NCI-H1694 treated with DMSO at 0.1 percent for 48 hours (cell line): ENCODE data around the gene NIT1.

ENCODE experiments used
- DNase-seq: peaks from one replicate; lab custom pipeline; 2025; lab: John Stamatoyannopoulos, UW

NIT1 gene

DNA sequence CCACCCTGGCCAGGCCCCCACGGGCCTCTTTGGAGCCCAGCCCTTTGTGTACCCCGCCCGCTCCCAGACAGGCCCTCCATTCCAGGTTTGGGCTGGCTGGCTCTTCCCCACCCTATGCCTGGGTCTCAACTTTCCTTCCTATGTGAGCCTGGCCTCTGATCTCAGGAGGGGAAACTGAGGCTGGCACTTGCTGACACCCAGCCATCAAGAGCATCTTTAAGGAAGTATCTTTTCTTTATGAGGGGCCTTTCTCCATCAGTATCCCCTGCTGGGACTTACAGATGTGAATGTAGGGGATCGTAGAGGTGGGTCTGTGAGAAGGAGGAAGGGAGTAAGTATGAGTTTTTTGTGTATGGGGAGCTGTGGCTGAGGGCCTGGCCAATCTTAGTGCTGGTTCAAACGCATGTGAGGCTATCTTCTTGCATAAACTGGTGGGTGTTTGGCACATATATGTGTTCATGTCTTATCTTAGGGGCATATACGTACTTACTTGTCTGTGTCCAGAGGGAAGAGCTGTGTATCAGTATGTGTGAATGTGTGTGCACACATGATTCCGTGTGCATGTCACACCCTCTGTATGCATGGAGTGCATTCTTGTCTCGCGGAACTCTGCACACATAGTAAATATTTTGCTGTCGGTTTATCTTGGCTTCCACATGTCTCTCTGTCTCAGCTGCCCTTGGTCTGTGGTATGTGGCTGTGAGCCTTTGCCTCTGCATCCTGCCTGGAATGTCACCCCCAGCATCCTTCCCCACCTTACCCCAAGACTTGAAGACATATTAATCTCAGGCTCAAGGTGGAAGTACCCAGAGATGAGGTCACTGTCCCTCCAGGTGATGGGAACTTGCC is 33.9 kb upstream of the NIT1 start:
- DNase-seq, result no peak

- DNase-seq, result no peak
These were observed 33.3 kb upstream of the NIT1 start for GRCh38 chr1:161084597-161084988.

DNA sequence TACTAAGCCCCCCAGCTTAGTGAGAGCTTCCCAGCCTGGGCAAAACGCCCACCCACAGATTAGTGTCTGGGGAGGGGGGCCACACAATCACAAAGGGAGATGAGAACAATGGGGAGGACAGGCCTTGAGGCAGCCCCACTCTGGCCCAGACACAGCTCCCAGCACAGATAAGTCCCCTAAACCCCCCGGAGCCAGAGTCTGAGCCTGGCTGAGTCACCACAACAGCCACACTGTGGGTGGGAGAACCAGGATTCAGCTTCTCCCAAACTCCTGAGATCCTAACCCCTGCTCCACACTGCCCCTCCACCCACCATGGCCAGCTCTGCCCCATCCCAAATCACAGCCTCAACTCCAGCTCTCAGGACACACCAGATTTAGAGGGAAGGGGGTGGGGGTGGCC is 32.7 kb upstream of the NIT1 start:
- no peak for DNase-seq

DNA sequence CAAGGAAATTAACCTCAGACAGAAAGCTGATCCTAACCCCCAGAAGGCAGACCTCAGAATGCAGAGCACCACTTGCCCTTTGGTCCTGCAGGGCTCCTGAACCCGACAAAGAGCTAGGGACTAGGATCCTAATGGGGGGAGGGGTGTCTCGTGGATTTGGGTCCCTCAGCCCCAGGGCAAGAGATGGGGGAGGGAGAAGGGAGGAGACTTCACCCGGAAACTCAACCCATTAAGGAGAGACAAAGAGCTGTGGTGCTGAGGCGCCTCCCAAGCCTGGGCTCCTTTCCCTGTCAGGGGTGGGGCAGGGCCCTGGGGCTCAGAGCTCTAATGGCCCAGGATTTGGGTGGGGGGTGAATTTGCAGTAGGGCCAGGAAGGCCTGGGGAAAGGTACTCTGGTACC is 31.4 kb upstream of the NIT1 start:
- DNase-seq, result no peak

- no peak for DNase-seq
These were observed 29.3 kb upstream of the NIT1 start for GRCh38 chr1:161088587-161089110.

- DNase-seq, result no peak
These were observed 28.5 kb upstream of the NIT1 start, which contains the start of gene NECTIN4 for GRCh38 chr1:161089251-161089924. NECTIN4 (minus strand) TSS chr1:161089558; CDS start chr1:161089296, 262 bp downstream.

GRCh38 chr1:161089938-161090337 is 28.0 kb upstream of the NIT1 start:
- DNase-seq, result no peak

DNA sequence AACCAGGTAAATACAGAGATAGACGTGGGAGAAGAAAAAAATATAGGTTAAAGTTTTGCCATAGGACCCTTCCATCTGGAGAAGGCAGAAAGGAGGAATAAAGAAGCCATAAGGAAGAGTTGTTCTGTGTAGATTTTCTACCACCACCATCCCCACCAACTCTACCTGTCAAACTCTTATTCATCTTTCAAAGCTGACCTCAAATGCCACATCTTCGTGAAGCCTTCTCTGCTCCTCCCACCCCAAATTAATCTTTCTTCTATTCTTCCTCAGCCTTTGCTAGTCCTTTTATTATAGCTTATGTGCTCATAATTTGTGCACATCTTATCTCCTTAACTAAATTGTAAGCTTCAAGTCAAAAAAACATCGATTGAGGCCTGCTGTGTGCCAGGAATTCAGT is 27.3 kb upstream of the NIT1 start:
- DNase-seq, result no peak

DNA sequence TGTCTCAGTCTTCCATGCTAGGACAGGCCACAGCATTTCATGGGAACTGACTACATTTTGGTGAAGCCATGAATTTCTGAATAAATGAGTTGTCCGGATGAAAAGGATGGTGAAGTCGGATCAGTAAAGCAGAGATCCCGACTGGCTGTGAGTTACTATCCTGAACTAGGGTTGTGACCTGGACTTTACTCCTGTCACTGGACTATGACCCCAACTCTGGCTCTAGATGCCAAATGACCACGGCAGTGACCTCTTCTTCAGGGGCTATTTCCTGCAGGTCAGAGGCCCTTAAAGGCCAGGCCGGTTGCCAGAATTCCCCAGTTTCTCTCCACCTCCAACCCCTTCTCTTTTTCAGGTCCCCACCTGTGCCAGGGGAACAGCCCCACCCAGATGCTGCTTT is 26.8 kb upstream of the NIT1 start:
- no peak for DNase-seq

GRCh38 chr1:161091796-161092507 is 26.0 kb upstream of the NIT1 start:
- no peak for DNase-seq

DNA sequence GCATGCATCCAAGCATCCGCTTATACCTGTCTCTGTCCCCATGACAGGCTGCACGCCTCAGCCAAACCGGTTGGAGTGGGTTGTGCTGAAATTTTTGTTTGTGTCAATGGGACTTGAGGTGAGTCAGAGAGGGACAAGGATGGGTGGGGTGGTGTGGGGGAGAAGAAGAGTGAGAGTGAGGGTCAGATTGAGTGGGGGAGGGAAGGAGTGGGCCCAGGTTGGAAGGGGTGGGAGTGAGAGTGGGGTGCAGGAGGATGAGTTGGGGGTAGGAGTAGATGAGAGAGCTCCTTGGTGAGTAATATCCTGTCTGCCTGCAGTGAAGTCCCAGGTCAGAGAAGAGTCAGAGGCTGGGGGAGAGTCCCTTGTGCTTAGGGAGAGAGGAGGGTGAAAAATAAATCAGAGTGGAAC is 25.3 kb upstream of the NIT1 start:
- no peak for DNase-seq

DNA sequence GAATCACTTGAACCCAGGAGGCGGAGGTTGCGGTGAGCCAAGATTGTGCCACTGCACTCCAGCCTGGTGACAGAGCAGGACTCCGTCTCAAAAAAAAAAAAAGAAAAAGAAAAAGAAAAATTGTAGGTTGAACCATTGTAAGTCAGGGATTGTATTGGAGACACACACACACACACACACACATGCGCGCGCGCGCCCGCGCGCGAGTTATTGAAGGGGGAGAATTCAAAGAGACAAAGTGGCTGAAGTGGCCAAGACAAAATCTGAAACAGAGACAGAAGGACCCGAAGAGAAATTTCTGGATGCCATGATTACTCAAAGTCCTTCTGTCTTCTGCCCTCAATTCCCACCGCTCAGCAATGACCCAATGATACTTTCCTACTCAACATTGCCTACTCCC is 23.4 kb upstream of the NIT1 start:
- no peak for DNase-seq

- DNase-seq, result no peak
These were observed 22.7 kb upstream of the NIT1 start for GRCh38 chr1:161095230-161095629.

- DNase-seq, result no peak
These were observed 21.9 kb upstream of the NIT1 start for GRCh38 chr1:161096015-161096414.

DNA sequence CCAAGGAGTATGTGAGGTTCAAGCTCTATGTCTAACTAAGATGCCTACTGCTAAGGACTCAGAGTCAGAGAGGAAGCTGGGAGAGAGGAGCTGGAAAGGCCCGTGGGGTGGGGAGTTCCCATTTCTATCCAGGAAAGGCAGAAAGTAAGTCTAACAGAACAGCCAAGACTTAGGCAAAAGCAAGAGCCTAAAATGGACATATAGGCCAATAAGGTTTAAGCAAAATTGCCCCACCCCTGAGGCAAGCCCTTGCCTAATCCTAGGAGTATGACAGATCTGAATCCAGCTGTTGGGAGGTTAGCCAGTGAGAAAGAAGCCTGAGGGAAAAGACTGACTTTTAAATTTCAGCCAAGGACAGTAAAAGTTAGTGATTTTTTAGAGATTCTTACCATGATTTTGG is 21.4 kb upstream of the NIT1 start:
- no peak for DNase-seq

- DNase-seq, result peak; percentile 69
These were observed 19.5 kb upstream of the NIT1 start, which contains the start of gene KLHDC9 for GRCh38 chr1:161098210-161099068. KLHDC9 (plus strand) TSS chr1:161098361; CDS start chr1:161098536, 175 bp downstream.

GRCh38 chr1:161099090-161099802 is 18.7 kb upstream of the NIT1 start:
- DNase-seq, result no peak

DNA sequence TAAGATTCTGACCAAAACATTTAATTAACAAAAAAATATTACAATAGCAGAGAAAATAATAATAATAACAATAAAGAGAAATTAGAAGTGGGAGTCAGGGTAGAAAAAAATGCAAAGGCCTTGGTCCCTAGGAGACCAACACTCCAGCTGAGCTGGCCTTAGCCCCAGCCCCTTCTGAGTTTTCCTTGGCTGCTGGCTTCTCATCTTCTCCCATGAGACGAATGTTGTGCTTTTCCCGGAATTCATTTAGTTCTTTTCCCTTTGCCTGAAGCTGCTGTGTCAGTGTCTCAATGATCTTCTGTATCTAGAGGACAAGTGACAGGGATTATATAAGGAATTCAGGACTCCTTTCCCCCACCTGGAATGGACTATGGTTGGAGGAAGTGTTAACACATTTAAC is 17.3 kb upstream of the NIT1 start:
- DNase-seq, result no peak

DNA sequence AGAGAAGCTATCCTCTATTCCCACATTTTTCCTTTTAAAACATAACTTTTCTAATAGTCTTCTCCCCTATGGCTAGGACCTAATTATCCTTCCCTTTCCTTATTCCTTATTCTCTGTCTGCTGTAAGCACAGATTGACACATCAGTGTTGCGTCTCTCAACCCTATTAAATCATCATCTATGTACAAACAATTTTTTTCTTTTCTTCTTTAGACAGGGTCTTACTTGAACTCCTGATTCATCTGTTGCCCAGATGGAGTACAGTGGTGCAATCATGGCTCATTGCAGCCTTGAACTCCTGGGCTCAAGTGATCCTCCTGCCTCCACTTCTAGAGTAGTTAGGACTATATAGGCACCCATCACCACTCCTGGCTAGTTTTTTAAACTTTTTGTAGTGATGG is 11.5 kb upstream of the NIT1 start:
- DNase-seq, result no peak

- no peak for DNase-seq
These were observed 6.8 kb upstream of the NIT1 start for GRCh38 chr1:161111117-161111516.

- DNase-seq, result no peak
These were observed 6.4 kb upstream of the NIT1 start for GRCh38 chr1:161111527-161111926.
